ENCODE data around the gene MXD1.

Gene MXD1

DNA sequence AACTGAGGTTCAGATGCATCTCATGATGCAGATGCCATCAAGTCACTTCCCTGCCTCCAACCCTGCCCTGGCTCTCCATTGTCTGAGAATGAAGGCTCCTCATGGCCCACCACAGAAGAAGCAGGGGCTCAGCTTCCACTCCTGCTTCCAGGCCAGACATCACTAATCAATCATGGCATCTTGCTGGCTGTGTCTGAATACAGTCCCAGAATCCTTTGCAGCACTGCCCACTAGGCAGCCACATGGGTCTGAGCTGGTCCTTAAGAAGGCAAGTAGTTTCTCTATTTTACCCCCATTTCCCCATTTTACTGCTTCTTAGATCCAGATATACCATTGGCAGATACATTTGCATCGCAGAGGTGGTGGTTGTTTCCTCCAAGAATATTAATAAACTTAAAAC, 39.2 kb downstream of the MXD1 start:
- Histone ChIP-seq H3K27ac (ENCODE audit: extremely low read depth, low read depth, low read length) (no peak overlapping the region), H3K9me3 (ENCODE audit: control insufficient read depth, insufficient read depth, low read depth, low read length) (no peaks in the 10 kb centered on the region), H3K4me1 (ENCODE audit: control insufficient read depth, insufficient read depth, low read length) (no peaks in the 10 kb centered on the region), H3K36me3 (ENCODE audit: control insufficient read depth in 2 of 2, insufficient read depth in 1 of 2, low read length in 2 of 2) (no peaks in the 10 kb centered on the region), H3K4me3 (ENCODE audit: low read depth, low read length) (no peak overlapping the region)
- ChIA-PET POLR2A (interaction anchor here (0.6 kb wide), 1 partner anchor 153 kb away, joined by 4 read pairs; no protein-coding TSS in a partner anchor), CTCF (interaction anchor here (1.1 kb wide), 1 partner anchor 117 kb away, joined by 3 read pairs; no protein-coding TSS in a partner anchor)
- TF ChIP-seq ZBTB17 (tag by site-specific recombination; IDR thresholded peaks at IDR 0.05) (peak; percentile 76), ZNF10 (tag by site-specific recombination; IDR thresholded peaks at IDR 0.05) (no peak), MYNN (tag by site-specific recombination; IDR thresholded peaks at IDR 0.05; ENCODE audit: borderline replicate concordance) (no peak)

- ChIA-PET CTCF (interaction anchor here (0.8 to 1.1 kb wide), 2 partner anchors 14 to 116 kb away, joined by 3 read pairs; no protein-coding TSS in a partner anchor), POLR2A (no interaction called here)
These were observed 40.1 kb downstream of the MXD1 start for GRCh38 chr2:69955029-69955428.

GRCh38 chr2:69956475-69956979, 41.6 kb downstream of the MXD1 start:
- H3K36me3 ChIP-seq (ENCODE audit: control insufficient read depth in 2 of 2, insufficient read depth in 1 of 2, low read length in 2 of 2), result no peaks in the 10 kb centered on the region
- H3K4me3 ChIP-seq (ENCODE audit: low read depth, low read length), result no peak overlapping the region
- CTCF ChIA-PET, result interaction anchor here (0.7 kb wide), 1 partner anchor 348 kb away, joined by 3 read pairs; no protein-coding TSS in a partner anchor
- H3K4me1 ChIP-seq (ENCODE audit: control insufficient read depth, insufficient read depth, low read length), result no peaks in the 10 kb centered on the region
- H3K9me3 ChIP-seq (ENCODE audit: control insufficient read depth, insufficient read depth, low read depth, low read length), result no peaks in the 10 kb centered on the region
- POLR2A ChIA-PET, result no interaction called here
- TF ChIP-seq SCRT1 (tag by site-specific recombination; IDR thresholded peaks at IDR 0.05; ENCODE audit: borderline replicate concordance) (no peak), ZNF274 (IDR thresholded peaks at IDR 0.05; ENCODE audit: low read length) (no peak), ZNF274 (tag by site-specific recombination; IDR thresholded peaks at IDR 0.05; ENCODE audit: borderline replicate concordance) (no peak), ZNF184 (tag by site-specific recombination; IDR thresholded peaks at IDR 0.05) (no peak), WT1 (tag by site-specific recombination; IDR thresholded peaks at IDR 0.05) (no peak), ZNF513 (tag by site-specific recombination; IDR thresholded peaks at IDR 0.05) (peak; percentile 43), MYNN (tag by site-specific recombination; IDR thresholded peaks at IDR 0.05; ENCODE audit: borderline replicate concordance) (no peak)
- TF ChIP-seq, protein P1, sequence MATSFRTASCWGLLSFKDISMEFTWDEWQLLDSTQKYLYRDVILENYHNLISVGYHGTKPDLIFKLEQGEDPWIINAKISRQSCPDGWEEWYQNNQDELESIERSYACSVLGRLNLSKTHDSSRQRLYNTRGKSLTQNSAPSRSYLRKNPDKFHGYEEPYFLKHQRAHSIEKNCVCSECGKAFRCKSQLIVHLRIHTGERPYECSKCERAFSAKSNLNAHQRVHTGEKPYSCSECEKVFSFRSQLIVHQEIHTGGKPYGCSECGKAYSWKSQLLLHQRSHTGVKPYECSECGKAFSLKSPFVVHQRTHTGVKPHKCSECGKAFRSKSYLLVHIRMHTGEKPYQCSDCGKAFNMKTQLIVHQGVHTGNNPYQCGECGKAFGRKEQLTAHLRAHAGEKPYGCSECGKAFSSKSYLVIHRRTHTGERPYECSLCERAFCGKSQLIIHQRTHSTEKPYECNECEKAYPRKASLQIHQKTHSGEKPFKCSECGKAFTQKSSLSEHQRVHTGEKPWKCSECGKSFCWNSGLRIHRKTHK (tag by site-specific recombination; IDR thresholded peaks at IDR 0.05), result no peak
- no peak overlapping the region for H3K27ac ChIP-seq (ENCODE audit: extremely low read depth, low read depth, low read length)

More at GRCh38 chr2:69955029-69955428, 40.1 kb downstream of the MXD1 start:
- Histone ChIP-seq H3K36me3 (ENCODE audit: control insufficient read depth in 2 of 2, insufficient read depth in 1 of 2, low read length in 2 of 2) (no peaks in the 10 kb centered on the region), H3K4me1 (ENCODE audit: control insufficient read depth, insufficient read depth, low read length) (no peaks in the 10 kb centered on the region), H3K27ac (ENCODE audit: extremely low read depth, low read depth, low read length) (no peak overlapping the region), H3K9me3 (ENCODE audit: control insufficient read depth, insufficient read depth, low read depth, low read length) (no peaks in the 10 kb centered on the region), H3K4me3 (ENCODE audit: low read depth, low read length) (no peak overlapping the region)
- TF ChIP-seq ZNF510 (tag by site-specific recombination; IDR thresholded peaks at IDR 0.05; ENCODE audit: insufficient replicate concordance), result no peak
- TF ChIP-seq OSR2 (tag by site-specific recombination; IDR thresholded peaks at IDR 0.05), result no peak
- TF ChIP-seq KLF17 (tag by site-specific recombination; IDR thresholded peaks at IDR 0.05), result no peak
- no peak for TF ChIP-seq ZNF830 (tag by site-specific recombination; IDR thresholded peaks at IDR 0.05; ENCODE audit: low read depth)
- no peak for TF ChIP-seq ZNF202 (tag by site-specific recombination; IDR thresholded peaks at IDR 0.05; ENCODE audit: borderline replicate concordance)
- TF ChIP-seq WT1 (tag by site-specific recombination; IDR thresholded peaks at IDR 0.05), result no peak
- TF ChIP-seq ZNF473 (tag by site-specific recombination; IDR thresholded peaks at IDR 0.05), result no peak
- no peak for TF ChIP-seq GFI1B (tag by site-specific recombination; IDR thresholded peaks at IDR 0.05)
- no peak for TF ChIP-seq ZNF280C (tag by site-specific recombination; IDR thresholded peaks at IDR 0.05)
- TF ChIP-seq ZNF214 (tag by site-specific recombination; IDR thresholded peaks at IDR 0.05; ENCODE audit: borderline replicate concordance), result no peak
- TF ChIP-seq SP2 (tag by site-specific recombination; IDR thresholded peaks at IDR 0.05), result no peak
- no peak for TF ChIP-seq ZNF48 (tag by site-specific recombination; IDR thresholded peaks at IDR 0.05)
- TF ChIP-seq ZNF629 (tag by site-specific recombination; IDR thresholded peaks at IDR 0.05), result no peak
- no peak for TF ChIP-seq ZNF561 (tag by site-specific recombination; IDR thresholded peaks at IDR 0.05; ENCODE audit: borderline replicate concordance)
- TF ChIP-seq GLIS1 (tag by site-specific recombination; IDR thresholded peaks at IDR 0.05), result no peak
- no peak for TF ChIP-seq PRDM1 (tag by site-specific recombination; IDR thresholded peaks at IDR 0.05)
